Erythroblast (primary cell): Measurements from ENCODE around the gene CHSY1.

Experiments used
- GATA1 ChIP-seq: IDR thresholded peaks from 2 replicates; pipeline ENCODE4 v1.6.1; 2011; ENCODE audit warnings: low read depth, mild to moderate bottlenecking, control low read depth, low read length, moderate library complexity
- POLR2A ChIP-seq: IDR thresholded peaks from 2 replicates; pipeline ENCODE4 v1.6.1; 2011; ENCODE audit warnings: mild to moderate bottlenecking, low read length

DNA sequence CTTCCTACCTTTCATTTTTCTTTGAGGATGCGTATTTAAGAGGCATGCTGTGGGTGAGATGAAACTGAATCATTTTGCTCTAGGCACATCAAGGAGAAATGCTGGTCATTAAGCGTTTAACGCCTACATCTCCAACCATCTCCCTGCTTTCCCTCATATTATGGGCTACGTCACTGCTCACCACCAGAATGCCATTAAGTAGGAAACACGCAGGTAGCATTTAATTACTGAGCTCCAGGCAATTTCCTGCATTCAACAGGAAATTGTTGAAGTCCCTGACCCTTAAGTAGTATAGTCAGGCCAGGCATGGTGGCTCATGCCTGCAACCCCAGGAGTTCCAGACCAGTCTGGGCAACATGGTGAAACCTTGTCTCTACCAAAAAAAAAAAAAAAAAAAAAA is 66.1 kb downstream of the CHSY1 start:
- TF ChIP-seq POLR2A (no peak), GATA1 (no peak)
